Chondrocyte (in vitro differentiated cells): Measurements from ENCODE around the gene TFEB. TPM values are rescaled to one million over a fixed set of nuclear protein-coding genes. Genes with fewer than 3 reads are reported as not detected.

Source experiments
- DNase-seq: peaks from one replicate; pipeline ENCODE4 v3.0.0; 2021; ENCODE audit warnings: mixed read lengths, low spot score
- H3K27ac Mint-ChIP-seq: one replicate; pipeline ENCODE4 v1.8.0; 2021; ENCODE audit warnings: mild to moderate bottlenecking, moderate library complexity, mixed read lengths; ENCODE audit not compliant: unreplicated experiment
- H3K27me3 Mint-ChIP-seq: 2 replicates; pipeline ENCODE4 v1.8.0; 2021; ENCODE audit warnings: low read depth, mixed read lengths
- H3K36me3 Mint-ChIP-seq: 2 replicates; pipeline ENCODE4 v1.8.0; 2021; ENCODE audit warnings: low read depth, mixed read lengths
- H3K4me1 Mint-ChIP-seq: 2 replicates; pipeline ENCODE4 v1.8.0; 2021; ENCODE audit warnings: low read depth, mild to moderate bottlenecking, mixed read lengths
- H3K4me3 Mint-ChIP-seq: one replicate; pipeline ENCODE4 v1.8.0; 2021; ENCODE audit warnings: mild to moderate bottlenecking, moderate library complexity, mixed read lengths; ENCODE audit not compliant: unreplicated experiment
- H3K9me3 Mint-ChIP-seq: 2 replicates; pipeline ENCODE4 v1.8.0; 2021; ENCODE audit warnings: low read depth, mixed read lengths
- total RNA-seq: library from RNA; stranded (reverse); gene quantifications from 3 replicates; pipeline ENCODE4 v1.2.1, GENCODE V29; 2021
- TF ChIP-seq, protein P1 (sequence below): fragments of 200-600 bp; sonication (generic); IDR thresholded peaks from 2 replicates; pipeline ENCODE4 v1.5.0; 2021; ENCODE audit warnings: antibody characterized with exemption, mild to moderate bottlenecking, moderate library complexity

TFEB gene
- total RNA-seq, 1 donor from 2014 or later = 11.6 TPM

DNA sequence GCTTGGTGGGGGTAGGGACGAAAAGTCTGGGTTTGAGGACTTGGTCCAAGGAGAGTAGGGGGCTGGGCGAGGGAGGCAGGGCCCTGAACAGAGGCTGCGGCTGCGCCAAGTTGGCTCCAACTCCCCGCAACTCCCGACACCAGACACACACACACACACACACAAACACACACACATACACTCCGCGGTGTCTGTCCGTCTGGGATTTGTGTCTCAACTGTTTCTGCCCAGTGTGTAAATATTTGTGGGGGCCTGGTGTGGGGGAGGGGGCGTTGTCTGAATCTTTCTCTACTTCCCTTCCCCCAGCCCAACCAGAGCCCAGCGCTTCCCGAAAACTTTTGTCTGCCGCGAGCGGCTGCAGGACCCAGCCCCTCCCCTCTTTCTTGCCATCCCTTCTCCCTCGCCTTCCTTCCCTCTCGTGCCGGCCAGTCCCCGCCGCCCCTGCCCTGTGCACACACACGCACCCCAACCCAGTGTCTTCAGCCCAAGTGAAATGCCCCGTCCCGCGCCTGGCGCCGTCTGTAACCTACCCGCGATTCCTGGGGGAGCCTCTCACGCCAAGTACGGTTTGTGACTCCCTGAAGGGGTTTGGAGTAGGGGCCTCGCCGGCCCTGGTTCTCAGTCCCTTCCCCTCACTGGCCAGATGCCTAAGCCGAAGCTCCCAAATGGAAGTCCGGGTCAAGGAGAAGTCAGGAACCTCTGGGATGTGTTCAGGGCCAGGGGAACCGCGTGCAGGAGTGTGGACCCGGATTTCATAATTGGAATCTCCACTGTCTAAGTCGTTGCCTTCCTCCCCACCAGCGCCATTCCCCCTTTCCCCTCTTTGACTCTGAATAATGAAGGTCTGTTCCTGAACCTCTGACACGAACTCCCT is 96.2 kb downstream of the TFEB start:
- Mint-ChIP-seq H3K27me3 (no peaks in the 10 kb centered on the region), H3K4me1 (peaks cover 82% of the 10 kb centered on the region), H3K27ac (peak overlapping the region; percentile 83), H3K4me3 (peak overlapping the region; percentile 87), H3K36me3 (peaks cover 3% of the 10 kb centered on the region), H3K9me3 (no peaks in the 10 kb centered on the region)
- DNase-seq = peak; percentile 83
- TF ChIP-seq, protein P1, sequence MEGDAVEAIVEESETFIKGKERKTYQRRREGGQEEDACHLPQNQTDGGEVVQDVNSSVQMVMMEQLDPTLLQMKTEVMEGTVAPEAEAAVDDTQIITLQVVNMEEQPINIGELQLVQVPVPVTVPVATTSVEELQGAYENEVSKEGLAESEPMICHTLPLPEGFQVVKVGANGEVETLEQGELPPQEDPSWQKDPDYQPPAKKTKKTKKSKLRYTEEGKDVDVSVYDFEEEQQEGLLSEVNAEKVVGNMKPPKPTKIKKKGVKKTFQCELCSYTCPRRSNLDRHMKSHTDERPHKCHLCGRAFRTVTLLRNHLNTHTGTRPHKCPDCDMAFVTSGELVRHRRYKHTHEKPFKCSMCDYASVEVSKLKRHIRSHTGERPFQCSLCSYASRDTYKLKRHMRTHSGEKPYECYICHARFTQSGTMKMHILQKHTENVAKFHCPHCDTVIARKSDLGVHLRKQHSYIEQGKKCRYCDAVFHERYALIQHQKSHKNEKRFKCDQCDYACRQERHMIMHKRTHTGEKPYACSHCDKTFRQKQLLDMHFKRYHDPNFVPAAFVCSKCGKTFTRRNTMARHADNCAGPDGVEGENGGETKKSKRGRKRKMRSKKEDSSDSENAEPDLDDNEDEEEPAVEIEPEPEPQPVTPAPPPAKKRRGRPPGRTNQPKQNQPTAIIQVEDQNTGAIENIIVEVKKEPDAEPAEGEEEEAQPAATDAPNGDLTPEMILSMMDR = no peak

DNA sequence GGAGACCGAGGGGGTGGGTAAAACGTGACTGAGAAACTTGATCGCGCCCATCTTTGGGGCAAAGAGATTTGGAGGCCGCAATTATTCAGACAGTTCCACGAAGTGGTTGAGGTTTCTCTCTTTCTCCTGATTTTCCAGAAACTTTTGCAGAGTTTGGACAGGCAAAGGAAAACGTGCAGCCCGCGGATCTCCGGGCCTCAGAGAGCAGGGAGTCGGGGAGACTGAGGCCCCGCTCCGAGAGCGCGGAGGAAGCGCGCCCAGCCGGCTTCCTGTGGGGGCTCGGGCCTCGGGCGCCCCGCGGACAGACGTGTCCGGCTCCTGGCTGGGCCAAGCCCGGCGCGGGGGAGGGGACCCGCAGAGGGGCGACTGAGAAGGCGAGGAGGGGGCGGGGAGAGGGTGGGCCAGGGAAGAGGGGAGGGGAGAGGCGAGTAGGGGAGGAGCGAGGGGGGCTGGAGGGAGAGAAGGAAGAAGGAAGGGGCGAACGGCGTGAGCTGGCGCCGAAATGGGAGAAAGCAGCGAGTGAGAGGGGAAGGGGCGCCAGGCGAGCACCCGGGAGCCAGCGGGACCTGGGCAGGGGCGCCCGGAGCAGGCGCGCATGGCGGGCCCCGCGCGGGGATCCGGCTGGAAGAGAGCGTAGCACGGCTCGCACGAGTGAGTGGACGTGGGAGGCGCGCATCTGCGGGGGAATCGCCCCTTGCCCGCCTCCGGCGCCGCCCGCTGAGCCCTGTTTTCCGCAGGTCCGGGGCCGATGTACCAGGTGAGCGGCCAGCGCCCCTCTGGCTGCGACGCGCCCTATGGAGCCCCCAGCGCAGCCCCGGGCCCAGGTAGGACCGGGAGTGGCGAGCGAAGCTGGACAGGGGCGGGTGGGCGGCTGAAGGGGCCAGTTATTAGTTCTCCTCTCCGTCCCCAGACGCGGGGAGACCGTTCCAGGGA is 97.1 kb downstream of the TFEB start, which contains the start of gene MDFI:
MDFI (plus strand) TSS at position 467 of the 933 bp plus-strand sequence; CDS start at position 749, 282 bp downstream.
- TF ChIP-seq, protein P1 = no peak
- H3K27me3 Mint-ChIP-seq = no peaks in the 10 kb centered on the region
- peaks cover 3% of the 10 kb centered on the region for H3K36me3 Mint-ChIP-seq
- peak within 1 kb of the TSS; percentile 84 for H3K27ac Mint-ChIP-seq
- H3K9me3 Mint-ChIP-seq = no peaks in the 10 kb centered on the region
- H3K4me1 Mint-ChIP-seq = peaks cover 79% of the 10 kb centered on the region
- H3K4me3 Mint-ChIP-seq = peak within 1 kb of the TSS; percentile 87
- peak; percentile 87 for DNase-seq

DNA sequence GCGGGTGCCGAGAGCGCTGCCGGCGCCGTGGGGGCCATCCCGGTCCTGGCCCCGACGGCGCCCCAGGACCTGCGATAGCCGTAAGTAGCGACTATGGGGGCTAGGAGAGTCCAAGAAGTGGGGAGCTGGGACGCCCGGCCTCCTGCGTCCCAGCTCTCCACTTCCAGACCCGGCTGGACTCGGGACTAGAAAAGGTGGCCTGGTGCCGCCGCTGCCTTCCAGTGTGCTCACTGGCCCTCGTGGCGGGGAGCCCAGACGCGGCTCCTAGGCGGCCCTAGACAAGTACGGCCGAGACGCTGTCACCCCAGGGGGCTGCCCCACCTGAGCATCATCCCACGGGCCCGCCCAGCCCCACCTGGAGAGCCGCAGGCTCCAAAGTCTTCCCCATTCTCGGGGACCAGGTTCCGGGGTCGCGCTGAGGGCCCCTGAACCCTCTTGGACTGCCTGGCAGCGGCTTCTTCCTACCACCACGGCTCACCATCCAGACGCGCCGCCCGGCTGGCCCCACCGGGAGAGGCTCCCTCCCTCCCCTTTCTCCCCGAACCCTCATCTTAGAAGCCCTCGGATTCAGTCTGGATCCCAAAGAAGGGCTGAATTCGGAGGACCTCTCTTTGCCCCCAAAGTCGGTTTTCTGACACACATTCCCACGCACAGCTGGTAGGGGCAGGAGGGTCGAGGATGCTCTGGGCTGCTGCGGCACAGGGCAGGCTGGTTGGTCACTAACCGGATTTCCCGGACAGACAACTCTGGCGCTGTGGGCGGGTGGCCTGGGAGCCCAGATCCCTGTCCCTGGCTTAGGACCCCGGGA is 98.0 kb downstream of the TFEB start:
- DNase-seq = peak; percentile 87
- H3K27ac Mint-ChIP-seq = peak overlapping the region; percentile 84
- no peaks in the 10 kb centered on the region for H3K36me3 Mint-ChIP-seq
- TF ChIP-seq, protein P1 = no peak
- H3K27me3 Mint-ChIP-seq = no peaks in the 10 kb centered on the region
- H3K4me3 Mint-ChIP-seq = peak overlapping the region; percentile 87
- H3K9me3 Mint-ChIP-seq = no peaks in the 10 kb centered on the region
- H3K4me1 Mint-ChIP-seq = peaks cover 72% of the 10 kb centered on the region

DNA sequence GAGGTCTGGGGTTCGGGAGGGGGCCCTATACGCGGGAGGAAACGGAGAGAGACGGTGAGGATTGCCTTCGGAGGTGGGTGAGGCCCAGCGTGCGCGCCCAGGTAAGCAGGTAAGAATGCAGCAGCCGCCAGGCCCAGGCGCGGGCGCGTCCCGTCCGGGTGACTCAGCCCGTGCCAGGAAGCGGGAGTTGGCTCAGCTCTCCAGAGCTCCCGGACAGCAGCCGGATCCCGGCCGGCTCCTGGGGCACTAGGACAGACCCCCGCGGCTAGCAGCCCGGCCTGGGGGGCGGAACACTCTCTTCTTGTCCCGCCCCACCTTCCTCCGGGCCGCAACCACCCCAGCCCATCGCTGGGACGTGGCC is 98.6 kb downstream of the TFEB start:
- Mint-ChIP-seq H3K27ac (peak overlapping the region; percentile 22), H3K4me1 (peaks cover 66% of the 10 kb centered on the region), H3K9me3 (no peaks in the 10 kb centered on the region), H3K4me3 (peak overlapping the region; percentile 61), H3K36me3 (no peaks in the 10 kb centered on the region), H3K27me3 (no peaks in the 10 kb centered on the region)
- peak; percentile 91 for DNase-seq
- TF ChIP-seq, protein P1 = no peak
